HCT116 (cell line): Measurements from ENCODE around the gene YEATS4.

ENCODE experiments used
- ATF3 ChIP-seq: IDR thresholded peaks from 2 replicates; pipeline ENCODE4 v1.6.1; 2012
- CTCF ChIP-seq, 3 experiments: fragments of 200-600 bp in 1 of 3; sonication (generic) in 1 of 3; IDR thresholded peaks in 2 of 3; conservative IDR thresholded peaks in 1 of 3; 2 replicates each; pipeline ENCODE4 v1.5.1; 2012 to 2017; ENCODE audit warnings: low read depth in 2 of 3, low read length in 2 of 3, antibody characterized with exemption in 1 of 3, borderline replicate concordance in 1 of 3, control low read depth in 1 of 3, mild to moderate bottlenecking in 1 of 3, mixed read lengths in 1 of 3, mixed run types in 1 of 3, moderate library complexity in 1 of 3; ENCODE audit not compliant: insufficient read depth in 1 of 3
- EGR1 ChIP-seq: IDR thresholded peaks from 2 replicates; pipeline ENCODE4 v1.6.1; 2012; ENCODE audit warnings: low read depth
- EZH2 ChIP-seq: fragments of 200-600 bp; sonication (generic); IDR thresholded peaks from 2 replicates; pipeline ENCODE4 v1.6.1; 2017; ENCODE audit warnings: antibody characterized with exemption, mixed run types
- EZH2phosphoT487 ChIP-seq: fragments of 200-600 bp; IDR thresholded peaks from 2 replicates; pipeline ENCODE4 v1.6.1; 2018; ENCODE audit warnings: antibody characterized with exemption, borderline replicate concordance
- JUND ChIP-seq: IDR thresholded peaks from 2 replicates; pipeline ENCODE4 v1.6.1; 2012
- MAX ChIP-seq: IDR thresholded peaks from 2 replicates; pipeline ENCODE4 v1.6.1; 2012
- POLR2A ChIP-seq: IDR thresholded peaks from 2 replicates; pipeline ENCODE4 v1.7.0; 2011; ENCODE audit warnings: borderline replicate concordance; ENCODE audit not compliant: insufficient read depth, insufficient read length; ENCODE audit errors: extremely low read depth
- POLR2AphosphoS5 ChIP-seq: IDR thresholded peaks from 2 replicates; pipeline ENCODE4 v1.6.1; 2011; ENCODE audit warnings: mild to moderate bottlenecking, low read depth, low read length, moderate library complexity
- REST ChIP-seq: IDR thresholded peaks from 2 replicates; pipeline ENCODE4 v1.6.1; 2012; ENCODE audit warnings: low read depth
- SP1 ChIP-seq: IDR thresholded peaks from 2 replicates; pipeline ENCODE4 v1.6.1; 2012; ENCODE audit warnings: low read depth
- YY1 ChIP-seq: IDR thresholded peaks from 2 replicates; pipeline ENCODE4 v1.6.1; 2011; ENCODE audit warnings: low read length, low read depth, moderate library complexity, mild to moderate bottlenecking; ENCODE audit not compliant: insufficient replicate concordance; ENCODE audit errors: extremely low read depth
- ZNF274 ChIP-seq: fragments of 200-500 bp; sonication (Bioruptor generic); IDR thresholded peaks from 2 replicates; pipeline ENCODE4 v1.6.1; 2014; ENCODE audit warnings: mild to moderate bottlenecking, low read depth, low read length, inconsistent platforms

- TF ChIP-seq CTCF (IDR thresholded peaks at IDR 0.05 in 2 of 3, conservative IDR thresholded peaks at IDR 0.05 in 1 of 3; ENCODE audit: borderline replicate concordance in 1 of 3, insufficient read depth in 1 of 3, low read depth in 2 of 3, low read length in 2 of 3) = no peak
- TF ChIP-seq MAX = no peak
- no peak for TF ChIP-seq YY1
- TF ChIP-seq POLR2AphosphoS5 = no peak
- no peak for TF ChIP-seq POLR2A
- no peak for TF ChIP-seq EZH2
- no peak for TF ChIP-seq EZH2phosphoT487
- no peak for TF ChIP-seq JUND
- TF ChIP-seq ZNF274 = no peak
- TF ChIP-seq EGR1 = no peak
- no peak for TF ChIP-seq REST
- no peak for TF ChIP-seq ATF3
- TF ChIP-seq SP1 = no peak
Observed at GRCh38 chr12:69401940-69402339, 42.4 kb downstream of the YEATS4 start.
